MG63 (cell line): ENCODE results near the gene MAGEB2. TPM values are rescaled to one million over a fixed set of nuclear protein-coding genes. Genes with fewer than 3 reads are reported as not detected.
"Not testable (repeated sequence)": the region's sequence is repeated elsewhere in the genome, so short reads cannot be mapped to it uniquely, and the experiment has no call there.

Experiments
- DNase-seq: peaks from one replicate; pipeline ENCODE4 v3.0.0-alpha.2; 2020
- H3K27me3 ChIP-seq: fragments of 250-450 bp; sonication (Bioruptor Pico); 2 replicates; pipeline ENCODE4 v1.5.1; 2020; ENCODE audit warnings: mild to moderate bottlenecking, moderate library complexity
- H3K36me3 ChIP-seq: fragments of 250-450 bp; sonication (Bioruptor Pico); 2 replicates; pipeline ENCODE4 v1.5.1; 2020; ENCODE audit warnings: mild to moderate bottlenecking, moderate library complexity
- H3K4me3 ChIP-seq: fragments of 250-450 bp; sonication (Bioruptor Pico); 2 replicates; pipeline ENCODE4 v1.5.1; 2020; ENCODE audit warnings: mild to moderate bottlenecking, moderate library complexity
- H3K9me3 ChIP-seq: fragments of 250-450 bp; sonication (Bioruptor Pico); 2 replicates; pipeline ENCODE4 v1.5.1; 2020; ENCODE audit warnings: mild to moderate bottlenecking, moderate library complexity
- total RNA-seq: library from RNA; depleted of rRNA; stranded (reverse); fragments of >200 nt; shearing (Covaris generic); gene quantifications from 2 replicates; pipeline ENCODE4 v1.2.3, GENCODE V29; 2014; ENCODE audit warnings: low replicate concordance; rRNA removed

Gene MAGEB2, protein sequence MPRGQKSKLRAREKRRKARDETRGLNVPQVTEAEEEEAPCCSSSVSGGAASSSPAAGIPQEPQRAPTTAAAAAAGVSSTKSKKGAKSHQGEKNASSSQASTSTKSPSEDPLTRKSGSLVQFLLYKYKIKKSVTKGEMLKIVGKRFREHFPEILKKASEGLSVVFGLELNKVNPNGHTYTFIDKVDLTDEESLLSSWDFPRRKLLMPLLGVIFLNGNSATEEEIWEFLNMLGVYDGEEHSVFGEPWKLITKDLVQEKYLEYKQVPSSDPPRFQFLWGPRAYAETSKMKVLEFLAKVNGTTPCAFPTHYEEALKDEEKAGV
- not detected in 2 replicates for total RNA-seq

DNA sequence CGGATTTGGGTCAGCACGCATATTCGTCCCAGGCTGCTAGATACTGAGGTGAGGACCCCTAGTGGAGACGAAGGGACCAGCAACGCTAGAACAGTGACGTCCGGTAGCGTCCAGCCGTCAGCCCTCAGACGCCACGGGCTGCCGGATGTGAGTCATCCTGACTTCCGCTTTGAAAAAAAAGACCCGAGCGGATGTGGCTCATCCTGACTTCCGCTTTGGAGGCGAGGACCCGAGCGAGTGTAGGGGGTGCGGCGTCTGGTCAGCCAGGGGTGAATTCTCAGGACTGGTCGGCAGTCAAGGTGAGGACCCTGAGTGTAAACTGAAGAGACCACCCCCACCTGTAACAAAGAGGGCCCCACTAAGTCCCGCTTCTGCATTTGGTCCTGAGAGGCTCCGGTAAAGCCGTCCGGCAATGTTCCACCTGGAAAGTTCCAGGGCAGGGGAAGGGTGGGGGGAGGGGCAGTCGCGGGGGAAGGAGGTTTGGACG lies at the start of gene MAGEB2:
TSS of gene MAGEB2 (plus strand) at position 207 of the 487 bp plus-strand sequence. CDS start 3,018 bp downstream, outside the sequence.
- H3K36me3 ChIP-seq, result no peaks in the 10 kb centered on the region
- no peaks in the 10 kb centered on the region for H3K27me3 ChIP-seq
- no peaks in the 10 kb centered on the region for H3K9me3 ChIP-seq
- H3K4me3 ChIP-seq, result no peak within 1 kb of the TSS
- no peak for DNase-seq

DNA sequence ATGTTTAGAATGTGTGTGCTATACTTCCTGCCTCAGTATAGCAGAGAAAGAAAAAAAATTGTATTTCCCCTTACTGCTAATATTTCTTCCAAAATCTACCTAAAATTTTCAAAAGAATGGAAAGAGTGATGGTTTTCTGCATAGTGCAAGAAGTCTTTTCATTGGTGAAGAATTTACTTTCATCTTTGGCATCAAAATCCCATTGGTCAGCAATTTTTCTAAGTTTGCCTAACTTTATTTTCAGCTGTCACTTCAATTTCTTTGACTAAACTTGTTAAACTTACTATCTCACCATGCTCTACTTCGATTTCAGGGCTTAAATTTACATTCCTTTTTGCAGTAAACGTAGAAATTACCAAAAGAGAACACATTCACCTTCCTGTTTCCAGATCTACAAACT lies 44.5 kb upstream of the MAGEB2 start:
- no peaks in the 10 kb centered on the region for H3K36me3 ChIP-seq
- H3K4me3 ChIP-seq, result no peak overlapping the region
- H3K9me3 ChIP-seq, result no peaks in the 10 kb centered on the region
- no peaks in the 10 kb centered on the region for H3K27me3 ChIP-seq
- no peak for DNase-seq

DNA sequence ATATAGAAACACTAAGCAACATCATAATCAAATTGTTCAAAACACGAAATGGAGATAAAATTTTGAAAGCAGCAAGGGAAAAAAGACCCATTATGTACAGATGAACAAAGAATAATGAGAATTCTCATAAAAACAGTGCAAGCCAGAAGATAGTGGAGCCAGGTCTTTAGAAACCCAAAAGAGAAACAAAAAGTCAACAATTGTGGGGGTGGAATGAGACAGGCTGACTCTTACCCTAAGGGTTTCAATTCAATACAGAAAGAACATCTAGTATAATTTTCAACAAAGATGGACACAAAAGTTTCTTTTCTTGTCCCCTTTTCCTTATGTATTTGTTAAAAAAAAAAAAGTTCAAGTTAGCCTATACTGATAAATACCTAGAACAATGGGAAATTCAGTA lies 34.0 kb upstream of the MAGEB2 start:
- Histone ChIP-seq H3K9me3 (no peaks in the 10 kb centered on the region), H3K36me3 (no peaks in the 10 kb centered on the region), H3K4me3 (no peak overlapping the region), H3K27me3 (no peaks in the 10 kb centered on the region)
- no peak for DNase-seq

DNA sequence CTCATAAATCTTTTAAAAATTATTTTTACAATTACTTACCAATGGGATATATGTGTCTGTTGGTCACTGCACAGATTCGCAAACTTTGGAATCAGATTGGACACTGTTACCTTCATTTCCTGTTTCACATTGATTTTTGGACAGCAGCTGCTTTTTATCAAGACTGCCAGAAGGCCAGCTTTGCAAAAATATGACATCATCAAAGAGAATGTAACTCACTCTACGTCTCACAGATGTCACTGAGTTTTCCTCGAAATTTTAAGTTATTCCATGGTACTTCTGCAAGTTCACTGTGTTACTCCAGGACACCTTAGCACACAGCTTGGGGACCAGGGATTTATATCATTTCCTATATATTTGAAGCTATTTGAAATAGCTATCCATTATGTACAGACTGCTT lies 31.8 kb upstream of the MAGEB2 start:
- Histone ChIP-seq H3K4me3 (no peak overlapping the region), H3K36me3 (no peaks in the 10 kb centered on the region), H3K27me3 (no peaks in the 10 kb centered on the region), H3K9me3 (no peaks in the 10 kb centered on the region)
- DNase-seq, result no peak

DNA sequence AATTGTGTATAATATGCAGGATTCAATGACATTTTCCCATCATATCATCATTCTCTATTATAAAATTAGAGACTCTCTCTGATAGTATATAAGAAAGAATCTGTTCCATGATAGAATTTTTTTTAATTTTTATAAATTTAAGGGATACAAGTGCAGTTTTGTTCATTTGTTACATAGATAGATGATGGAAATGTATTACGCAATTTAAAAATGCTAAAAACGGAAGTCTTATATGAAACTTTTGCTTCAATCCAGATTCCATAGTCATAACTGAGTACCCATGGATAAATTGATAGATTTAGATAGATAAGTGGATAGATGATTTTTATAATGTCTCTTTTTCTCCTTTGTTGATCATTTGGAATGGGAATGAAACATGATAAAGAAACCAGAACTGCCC lies 24.9 kb upstream of the MAGEB2 start:
- Histone ChIP-seq H3K9me3 (no peaks in the 10 kb centered on the region), H3K4me3 (no peak overlapping the region), H3K36me3 (no peaks in the 10 kb centered on the region), H3K27me3 (no peaks in the 10 kb centered on the region)
- no peak for DNase-seq

DNA sequence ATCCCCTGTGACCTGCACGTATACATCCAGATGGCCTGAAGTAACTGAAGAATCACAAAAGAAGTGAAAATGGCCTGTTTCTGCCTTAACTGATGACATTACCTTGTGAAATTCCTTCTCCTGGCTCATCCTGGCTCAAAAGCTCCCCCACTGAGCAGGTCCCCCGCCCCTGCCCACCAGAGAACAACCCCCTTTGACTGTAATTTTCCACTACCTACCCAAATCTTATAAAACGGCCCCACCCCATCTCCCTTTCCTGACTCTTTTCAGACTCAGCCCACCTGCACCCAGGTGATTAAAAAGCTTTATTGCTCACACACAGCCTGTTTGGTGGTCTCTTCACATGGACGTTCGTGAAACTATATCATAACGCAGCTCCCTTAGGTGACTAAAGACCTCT lies 21.5 kb upstream of the MAGEB2 start:
- H3K4me3 ChIP-seq, H3K36me3 ChIP-seq, H3K9me3 ChIP-seq, H3K27me3 ChIP-seq, DNase-seq: not testable (repeated sequence)

DNA sequence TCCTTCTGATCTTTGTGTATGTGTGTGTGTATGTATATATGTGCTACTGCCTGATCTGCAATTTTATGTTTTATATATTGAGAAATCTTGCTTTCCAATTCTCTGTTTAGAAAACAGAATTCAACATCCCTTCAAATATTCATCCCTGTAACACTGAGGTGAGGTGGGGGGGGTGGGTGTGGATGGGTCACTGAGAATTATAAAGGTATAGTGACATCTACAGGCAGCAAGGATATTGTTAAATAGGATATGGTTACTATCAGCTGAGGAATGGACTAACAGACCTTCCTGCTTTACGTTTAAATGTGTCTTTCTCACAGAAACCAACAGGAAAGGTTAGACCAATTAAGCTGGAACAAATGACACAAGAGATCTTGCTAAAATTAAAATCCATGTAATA lies 19.0 kb upstream of the MAGEB2 start:
- no peak for DNase-seq
- Histone ChIP-seq H3K27me3 (no peaks in the 10 kb centered on the region), H3K36me3 (no peaks in the 10 kb centered on the region), H3K4me3 (no peak overlapping the region), H3K9me3 (no peaks in the 10 kb centered on the region)

- H3K9me3 ChIP-seq, result no peaks in the 10 kb centered on the region
- no peak overlapping the region for H3K4me3 ChIP-seq
- no peaks in the 10 kb centered on the region for H3K27me3 ChIP-seq
- no peaks in the 10 kb centered on the region for H3K36me3 ChIP-seq
- DNase-seq, result no peak
Observed at GRCh38 chrX:30212172-30212571, 3.2 kb upstream of the MAGEB2 start.

DNA sequence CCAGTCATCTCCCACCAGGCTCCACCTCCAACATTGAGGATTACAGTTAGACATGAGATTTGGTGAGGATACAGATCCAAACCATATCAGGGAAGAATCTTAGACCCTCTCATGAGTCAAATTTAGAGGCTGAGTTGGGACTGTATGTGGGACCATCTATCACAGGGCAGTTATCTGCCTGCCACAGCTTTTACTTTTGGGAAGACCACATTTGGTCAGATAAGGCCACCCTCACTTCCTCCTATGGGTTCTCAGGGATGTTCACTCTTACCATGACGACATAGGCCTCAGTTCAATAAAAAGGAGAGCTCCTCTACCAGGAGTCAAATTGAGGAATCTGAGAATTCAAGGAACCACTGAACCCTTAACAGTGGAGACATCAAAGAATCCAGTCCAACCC lies 2.1 kb downstream of the MAGEB2 start:
- no peaks in the 10 kb centered on the region for H3K27me3 ChIP-seq
- no peak overlapping the region for H3K4me3 ChIP-seq
- no peak for DNase-seq
- H3K9me3 ChIP-seq, result no peaks in the 10 kb centered on the region
- no peaks in the 10 kb centered on the region for H3K36me3 ChIP-seq

DNA sequence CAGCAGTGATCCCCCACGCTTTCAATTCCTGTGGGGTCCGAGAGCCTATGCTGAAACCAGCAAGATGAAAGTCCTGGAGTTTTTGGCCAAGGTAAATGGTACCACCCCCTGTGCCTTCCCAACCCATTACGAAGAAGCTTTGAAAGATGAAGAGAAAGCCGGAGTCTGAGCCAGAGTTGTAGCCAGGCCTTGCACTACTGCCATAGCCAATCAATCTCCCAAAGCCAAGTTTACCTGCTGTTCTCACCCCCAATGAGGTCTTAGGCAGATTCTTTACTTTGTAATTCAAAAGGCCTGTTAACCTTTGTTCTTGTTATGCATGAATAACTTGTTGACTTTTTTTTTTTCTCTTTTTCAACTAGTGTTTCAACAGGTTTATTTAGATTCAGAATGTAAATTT lies 4.0 kb downstream of the MAGEB2 start:
- DNase-seq, result no peak
- Histone ChIP-seq H3K9me3 (no peaks in the 10 kb centered on the region), H3K36me3 (no peaks in the 10 kb centered on the region), H3K4me3 (no peak overlapping the region), H3K27me3 (no peaks in the 10 kb centered on the region)

GRCh38 chrX:30220661-30221060 lies 5.3 kb downstream of the MAGEB2 start:
- Histone ChIP-seq H3K4me3 (no peak overlapping the region), H3K27me3 (no peaks in the 10 kb centered on the region), H3K9me3 (no peaks in the 10 kb centered on the region), H3K36me3 (no peaks in the 10 kb centered on the region)
- DNase-seq, result no peak

DNA sequence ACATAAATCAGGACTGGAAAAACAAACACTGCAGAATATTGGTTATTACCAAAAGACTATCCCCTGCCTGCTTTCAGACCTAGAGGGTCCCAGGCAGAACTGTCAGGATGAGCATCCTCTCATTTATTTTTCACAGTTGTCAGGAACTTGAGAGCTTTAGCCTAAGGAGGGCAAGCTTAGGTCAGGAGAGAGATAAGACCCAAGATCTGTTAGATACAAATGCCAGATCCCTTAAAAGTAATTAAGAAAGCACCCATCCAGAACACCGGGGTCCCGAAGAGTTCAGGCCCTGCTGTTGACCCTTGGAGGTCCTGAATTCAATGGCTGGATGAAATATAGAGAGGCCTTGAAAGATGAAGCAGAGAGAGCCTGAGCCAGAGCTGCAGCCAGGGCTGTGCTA lies 9.2 kb downstream of the MAGEB2 start:
- Histone ChIP-seq H3K9me3 (no peaks in the 10 kb centered on the region), H3K36me3 (no peaks in the 10 kb centered on the region), H3K27me3 (no peaks in the 10 kb centered on the region), H3K4me3 (no peak overlapping the region)
- no peak for DNase-seq

GRCh38 chrX:30228526-30228925 lies 13.2 kb downstream of the MAGEB2 start:
- H3K27me3 ChIP-seq, result no peaks in the 10 kb centered on the region
- no peak overlapping the region for H3K4me3 ChIP-seq
- H3K9me3 ChIP-seq, result no peaks in the 10 kb centered on the region
- no peak for DNase-seq
- H3K36me3 ChIP-seq, result no peaks in the 10 kb centered on the region

GRCh38 chrX:30230395-30230794 lies 15.0 kb downstream of the MAGEB2 start, which contains the start of gene MAGEB3:
MAGEB3 (plus strand) TSS chrX:30230657; CDS start chrX:30235925, 5,268 bp downstream.
- Histone ChIP-seq H3K9me3 (no peaks in the 10 kb centered on the region), H3K27me3 (no peaks in the 10 kb centered on the region), H3K36me3 (no peaks in the 10 kb centered on the region), H3K4me3 (no peak within 1 kb of the TSS)
- DNase-seq, result no peak

DNA sequence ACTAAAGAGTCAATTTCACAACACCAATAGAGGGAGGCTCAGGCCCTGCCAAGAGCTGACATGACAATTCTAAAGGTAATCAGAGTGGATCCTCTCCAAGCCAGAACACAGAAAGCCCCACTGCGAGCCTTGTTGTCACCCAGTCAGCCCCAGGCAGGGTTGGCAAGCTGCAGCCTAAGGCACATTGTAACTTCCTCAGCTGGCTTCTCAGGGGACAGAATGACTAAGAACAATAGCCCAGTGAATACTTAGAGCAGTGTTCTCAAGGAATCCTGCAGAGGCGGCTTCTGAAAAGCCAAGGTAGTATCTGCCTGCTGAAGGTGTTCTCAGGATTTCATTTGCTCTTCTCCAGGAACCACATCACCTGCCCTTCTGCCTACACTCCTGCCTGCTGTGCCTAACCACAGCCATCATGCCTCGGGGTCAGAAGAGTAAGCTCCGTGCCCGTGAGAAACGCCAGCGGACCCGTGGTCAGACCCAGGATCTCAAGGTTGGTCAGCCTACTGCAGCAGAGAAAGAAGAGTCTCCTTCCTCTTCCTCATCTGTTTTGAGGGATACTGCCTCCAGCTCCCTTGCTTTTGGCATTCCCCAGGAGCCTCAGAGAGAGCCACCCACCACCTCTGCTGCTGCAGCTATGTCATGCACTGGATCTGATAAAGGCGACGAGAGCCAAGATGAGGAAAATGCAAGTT lies 26.5 kb downstream of the MAGEB2 start, which contains the start of gene MAGEB4:
TSS of gene MAGEB4 (plus strand) at position 277 of the 692 bp plus-strand sequence. CDS start at position 413, 136 bp downstream.
- Histone ChIP-seq H3K36me3 (no peaks in the 10 kb centered on the region), H3K27me3 (no peaks in the 10 kb centered on the region), H3K4me3 (no peak within 1 kb of the TSS), H3K9me3 (no peaks in the 10 kb centered on the region)
- DNase-seq, result no peak

GRCh38 chrX:30246769-30247489 lies 31.6 kb downstream of the MAGEB2 start, which contains the start of gene MAGEB1:
MAGEB1 (plus strand) TSS chrX:30247146; CDS start chrX:30250494, 3,348 bp downstream.
- H3K36me3 ChIP-seq, result no peaks in the 10 kb centered on the region
- no peak within 1 kb of the TSS for H3K4me3 ChIP-seq
- no peak for DNase-seq
- H3K27me3 ChIP-seq, result no peaks in the 10 kb centered on the region
- no peaks in the 10 kb centered on the region for H3K9me3 ChIP-seq

GRCh38 chrX:30248854-30249253 lies 33.5 kb downstream of the MAGEB2 start:
- H3K27me3 ChIP-seq, result no peaks in the 10 kb centered on the region
- DNase-seq, result no peak
- H3K36me3 ChIP-seq, result no peaks in the 10 kb centered on the region
- H3K4me3 ChIP-seq, result no peak overlapping the region
- H3K9me3 ChIP-seq, result no peaks in the 10 kb centered on the region
